ENCODE data around the gene PRKAA1.
"Not testable (repeated sequence)": the region's sequence is repeated elsewhere in the genome, so short reads cannot be mapped to it uniquely, and the experiment has no call there.

Gene PRKAA1

DNA sequence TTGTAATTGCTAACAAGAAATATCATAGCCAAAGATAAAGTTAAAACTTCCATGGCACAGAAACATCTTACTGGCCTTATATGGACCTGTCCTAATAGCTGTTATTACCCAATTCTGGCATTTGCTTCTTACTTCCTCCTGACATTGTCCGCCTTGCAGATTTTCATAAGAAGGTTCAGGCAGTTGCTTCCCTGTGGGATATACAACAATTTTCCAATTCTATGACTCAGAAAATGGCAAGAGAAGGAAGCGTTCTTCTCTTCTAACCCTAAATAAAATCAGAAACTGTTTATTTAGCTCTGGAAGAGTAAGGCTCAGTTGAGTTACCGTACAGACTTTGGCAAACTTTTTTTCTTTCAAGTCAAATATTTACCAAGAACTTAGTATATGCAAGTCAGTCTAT lies 1.7 kb downstream of the PRKAA1 start:
- no CpG with 5 or more reads among the region's 3 CpGs for WGBS (ENCODE audit: extremely low coverage, insufficient coverage, low lambda C conversion rate)
- no peak for DNase-seq
- no peaks in the 10 kb centered on the region for H3K36me3 ChIP-seq (ENCODE audit: control insufficient read depth, insufficient read depth, low read length)

DNA sequence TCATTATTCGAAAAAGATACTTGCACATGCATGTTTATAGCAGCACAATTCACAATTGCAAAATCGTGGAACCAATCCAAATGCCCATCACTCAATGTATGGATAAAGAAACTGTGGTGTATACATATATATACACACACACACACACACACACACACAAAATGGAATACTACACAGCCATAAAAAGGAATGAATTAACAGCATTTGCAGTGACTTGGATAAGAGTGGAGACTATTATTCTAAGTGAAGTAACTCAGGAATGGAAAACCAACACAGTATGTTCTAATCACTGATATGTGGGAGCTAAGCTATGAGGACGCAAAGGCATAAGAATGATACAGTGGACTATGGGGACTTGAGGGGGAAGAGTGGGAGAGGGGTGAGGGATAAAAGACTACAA lies 3.3 kb downstream of the PRKAA1 start:
- H2BK120ac ChIP-seq (ENCODE audit: low read depth, low read length); DNase-seq; H3K18ac ChIP-seq (ENCODE audit: low read length); H3K4me1 ChIP-seq (ENCODE audit: control insufficient read depth, low read depth, low read length); H3K36me3 ChIP-seq (ENCODE audit: control insufficient read depth, insufficient read depth, low read length); H4K5ac ChIP-seq (ENCODE audit: low read length); H3K4me2 ChIP-seq (ENCODE audit: low read length); H3K9ac ChIP-seq (ENCODE audit: low read length); H3K27ac ChIP-seq (ENCODE audit: low read depth, low read length); H2BK5ac ChIP-seq (ENCODE audit: low read length); H2BK15ac ChIP-seq (replicated peaks; ENCODE audit: low read depth); H2AK5ac ChIP-seq (ENCODE audit: low read length); H3K4me3 ChIP-seq (ENCODE audit: low read length); H3K79me1 ChIP-seq (ENCODE audit: low read length); H3K56ac ChIP-seq (ENCODE audit: low read length); H3K4ac ChIP-seq (ENCODE audit: low read depth, low read length); H4K8ac ChIP-seq (ENCODE audit: low read depth, low read length); H3K23ac ChIP-seq (ENCODE audit: low read length); H3K27me3 ChIP-seq (ENCODE audit: insufficient read depth, low read length, poor library complexity): not testable (repeated sequence)
- H3K79me2 ChIP-seq (ENCODE audit: control insufficient read depth, insufficient read depth, low read length) = peaks cover 59% of the 10 kb centered on the region
- WGBS (ENCODE audit: extremely low coverage, insufficient coverage, low lambda C conversion rate) = no CpG with 5 or more reads among the region's 3 CpGs

More for the DNA sequence above, 1.7 kb downstream of the PRKAA1 start:
- no peak overlapping the region for H3K4ac ChIP-seq (ENCODE audit: low read depth, low read length)
- H3K27ac ChIP-seq (ENCODE audit: low read depth, low read length) = no peak overlapping the region
- H3K4me3 ChIP-seq (ENCODE audit: low read length) = no peak overlapping the region
- peaks cover 47% of the 10 kb centered on the region for H3K79me2 ChIP-seq (ENCODE audit: control insufficient read depth, insufficient read depth, low read length)
- peak overlapping the region; percentile 24 for H3K9ac ChIP-seq (ENCODE audit: low read length)
- peak overlapping the region; percentile 10 for H3K56ac ChIP-seq (ENCODE audit: low read length)
- H4K8ac ChIP-seq (ENCODE audit: low read depth, low read length) = no peak overlapping the region
- H3K4me1 ChIP-seq (ENCODE audit: control insufficient read depth, low read depth, low read length) = no peaks in the 10 kb centered on the region
- H3K79me1 ChIP-seq (ENCODE audit: low read length) = peaks cover 2% of the 10 kb centered on the region
- H2BK120ac ChIP-seq (ENCODE audit: low read depth, low read length) = no peak overlapping the region
- H2BK15ac ChIP-seq (replicated peaks; ENCODE audit: low read depth) = no peak overlapping the region
- no peak overlapping the region for H3K18ac ChIP-seq (ENCODE audit: low read length)
- H2BK5ac ChIP-seq (ENCODE audit: low read length) = no peak overlapping the region
- peak overlapping the region; percentile 40 for H3K4me2 ChIP-seq (ENCODE audit: low read length)
- H3K27me3 ChIP-seq (ENCODE audit: insufficient read depth, low read length, poor library complexity) = no peaks in the 10 kb centered on the region
- no peak overlapping the region for H2AK5ac ChIP-seq (ENCODE audit: low read length)
- H3K23ac ChIP-seq (ENCODE audit: low read length) = no peak overlapping the region
- H4K5ac ChIP-seq (ENCODE audit: low read length) = no peak overlapping the region

DNA sequence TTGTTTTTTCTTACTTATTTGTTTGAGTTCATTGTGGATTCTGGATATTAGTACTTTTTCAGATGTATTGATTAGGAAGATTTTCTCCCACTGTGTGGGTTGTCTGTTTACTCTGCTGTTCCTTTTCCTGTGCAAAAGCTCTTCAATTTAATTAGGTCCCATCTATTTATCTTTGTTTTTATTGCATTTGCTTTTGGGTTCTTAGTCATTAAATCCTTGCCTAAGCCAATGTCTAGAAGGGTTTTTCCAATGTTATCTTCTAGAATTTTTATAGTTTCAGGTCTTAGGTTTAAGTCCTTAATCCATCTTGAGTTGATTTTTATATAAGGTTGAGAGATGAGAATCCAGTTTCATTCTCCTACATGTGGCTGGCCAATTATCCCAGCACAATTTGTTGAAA lies 3.8 kb downstream of the PRKAA1 start:
- not testable (repeated sequence) for H2BK15ac ChIP-seq (replicated peaks; ENCODE audit: low read depth)

DNA sequence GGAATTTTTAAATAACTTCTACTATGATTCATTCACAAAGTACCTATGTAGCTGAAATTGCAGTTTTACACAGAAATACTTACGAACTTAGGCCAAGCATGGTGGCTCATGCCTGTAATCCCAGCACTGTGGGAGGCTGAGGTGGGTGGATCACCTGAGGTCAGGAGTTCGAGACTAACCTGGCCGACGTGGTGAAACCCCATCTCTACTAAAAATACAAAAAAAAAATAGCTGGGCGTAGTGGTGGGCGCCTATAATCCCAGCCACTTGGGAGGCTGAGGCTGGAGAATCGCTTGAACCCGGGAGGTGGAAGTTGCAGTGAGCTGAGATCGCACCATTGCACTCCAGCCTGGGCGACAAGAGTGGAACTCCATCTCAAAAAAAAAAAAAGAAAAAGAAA lies 5.5 kb downstream of the PRKAA1 start:
- not testable (repeated sequence) for H2BK5ac ChIP-seq (ENCODE audit: low read length); H3K4me2 ChIP-seq (ENCODE audit: low read length); H4K8ac ChIP-seq (ENCODE audit: low read depth, low read length); H2BK120ac ChIP-seq (ENCODE audit: low read depth, low read length); H3K27ac ChIP-seq (ENCODE audit: low read depth, low read length); H3K4ac ChIP-seq (ENCODE audit: low read depth, low read length); H2BK15ac ChIP-seq (replicated peaks; ENCODE audit: low read depth); H4K5ac ChIP-seq (ENCODE audit: low read length); H3K4me1 ChIP-seq (ENCODE audit: control insufficient read depth, low read depth, low read length); DNase-seq; H3K9ac ChIP-seq (ENCODE audit: low read length); H2AK5ac ChIP-seq (ENCODE audit: low read length); H3K23ac ChIP-seq (ENCODE audit: low read length); H3K36me3 ChIP-seq (ENCODE audit: control insufficient read depth, insufficient read depth, low read length); H3K4me3 ChIP-seq (ENCODE audit: low read length); H3K79me1 ChIP-seq (ENCODE audit: low read length); H3K27me3 ChIP-seq (ENCODE audit: insufficient read depth, low read length, poor library complexity); H3K56ac ChIP-seq (ENCODE audit: low read length); H3K18ac ChIP-seq (ENCODE audit: low read length)
- peaks cover 79% of the 10 kb centered on the region for H3K79me2 ChIP-seq (ENCODE audit: control insufficient read depth, insufficient read depth, low read length)
- no CpG with 5 or more reads among the region's 10 CpGs for WGBS (ENCODE audit: extremely low coverage, insufficient coverage, low lambda C conversion rate)

More for the DNA sequence above, 3.8 kb downstream of the PRKAA1 start:
- H3K18ac ChIP-seq (ENCODE audit: low read length); H3K27ac ChIP-seq (ENCODE audit: low read depth, low read length); H3K56ac ChIP-seq (ENCODE audit: low read length); DNase-seq; H3K27me3 ChIP-seq (ENCODE audit: insufficient read depth, low read length, poor library complexity); H4K8ac ChIP-seq (ENCODE audit: low read depth, low read length); H3K36me3 ChIP-seq (ENCODE audit: control insufficient read depth, insufficient read depth, low read length); H2BK5ac ChIP-seq (ENCODE audit: low read length); H3K4me1 ChIP-seq (ENCODE audit: control insufficient read depth, low read depth, low read length); H3K4me2 ChIP-seq (ENCODE audit: low read length); H2AK5ac ChIP-seq (ENCODE audit: low read length); H3K9ac ChIP-seq (ENCODE audit: low read length); H4K5ac ChIP-seq (ENCODE audit: low read length); H2BK120ac ChIP-seq (ENCODE audit: low read depth, low read length); H3K79me1 ChIP-seq (ENCODE audit: low read length); H3K4ac ChIP-seq (ENCODE audit: low read depth, low read length); H3K4me3 ChIP-seq (ENCODE audit: low read length); H3K23ac ChIP-seq (ENCODE audit: low read length): not testable (repeated sequence)
- H3K79me2 ChIP-seq (ENCODE audit: control insufficient read depth, insufficient read depth, low read length) = peaks cover 63% of the 10 kb centered on the region

DNA sequence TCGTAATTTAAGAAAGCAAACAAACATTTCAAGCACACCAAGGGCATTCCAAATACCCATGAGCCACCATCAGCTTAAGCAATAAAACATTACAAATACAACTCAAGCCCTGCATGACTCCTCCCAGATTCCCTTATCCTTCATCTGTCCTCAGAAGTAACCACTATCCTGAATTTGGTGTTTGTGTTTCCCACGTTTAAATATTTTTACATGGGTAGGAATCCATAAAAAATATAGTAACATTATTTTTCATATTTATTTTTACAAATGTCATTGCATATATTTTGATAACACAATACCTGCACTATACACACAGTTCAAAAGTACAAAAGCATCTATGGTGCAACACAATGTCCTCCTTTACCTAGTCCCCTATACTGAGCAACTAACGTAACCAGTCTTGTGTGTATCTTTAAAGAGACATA lies 6.4 kb downstream of the PRKAA1 start:
- H4K5ac ChIP-seq (ENCODE audit: low read length) = no peak overlapping the region
- H3K36me3 ChIP-seq (ENCODE audit: control insufficient read depth, insufficient read depth, low read length) = no peaks in the 10 kb centered on the region
- no peak overlapping the region for H3K4me2 ChIP-seq (ENCODE audit: low read length)
- no peak overlapping the region for H4K8ac ChIP-seq (ENCODE audit: low read depth, low read length)
- H3K18ac ChIP-seq (ENCODE audit: low read length) = no peak overlapping the region
- H3K9ac ChIP-seq (ENCODE audit: low read length) = no peak overlapping the region
- H2BK15ac ChIP-seq (replicated peaks; ENCODE audit: low read depth) = no peak overlapping the region
- no peak overlapping the region for H3K23ac ChIP-seq (ENCODE audit: low read length)
- no peaks in the 10 kb centered on the region for H3K27me3 ChIP-seq (ENCODE audit: insufficient read depth, low read length, poor library complexity)
- H2BK120ac ChIP-seq (ENCODE audit: low read depth, low read length) = no peak overlapping the region
- no peak overlapping the region for H3K27ac ChIP-seq (ENCODE audit: low read depth, low read length)
- H2BK5ac ChIP-seq (ENCODE audit: low read length) = no peak overlapping the region
- H2AK5ac ChIP-seq (ENCODE audit: low read length) = no peak overlapping the region
- no peak overlapping the region for H3K56ac ChIP-seq (ENCODE audit: low read length)
- H3K79me2 ChIP-seq (ENCODE audit: control insufficient read depth, insufficient read depth, low read length) = peaks cover 76% of the 10 kb centered on the region
- no peak for DNase-seq
- no peak overlapping the region for H3K4ac ChIP-seq (ENCODE audit: low read depth, low read length)
- peaks cover 4% of the 10 kb centered on the region for H3K79me1 ChIP-seq (ENCODE audit: low read length)
- H3K4me3 ChIP-seq (ENCODE audit: low read length) = no peak overlapping the region
- no CpG with 5 or more reads among the region's 3 CpGs for whole genome bisulfite sequencing (ENCODE audit: extremely low coverage, insufficient coverage, low lambda C conversion rate)
- H3K4me1 ChIP-seq (ENCODE audit: control insufficient read depth, low read depth, low read length) = no peaks in the 10 kb centered on the region

DNA sequence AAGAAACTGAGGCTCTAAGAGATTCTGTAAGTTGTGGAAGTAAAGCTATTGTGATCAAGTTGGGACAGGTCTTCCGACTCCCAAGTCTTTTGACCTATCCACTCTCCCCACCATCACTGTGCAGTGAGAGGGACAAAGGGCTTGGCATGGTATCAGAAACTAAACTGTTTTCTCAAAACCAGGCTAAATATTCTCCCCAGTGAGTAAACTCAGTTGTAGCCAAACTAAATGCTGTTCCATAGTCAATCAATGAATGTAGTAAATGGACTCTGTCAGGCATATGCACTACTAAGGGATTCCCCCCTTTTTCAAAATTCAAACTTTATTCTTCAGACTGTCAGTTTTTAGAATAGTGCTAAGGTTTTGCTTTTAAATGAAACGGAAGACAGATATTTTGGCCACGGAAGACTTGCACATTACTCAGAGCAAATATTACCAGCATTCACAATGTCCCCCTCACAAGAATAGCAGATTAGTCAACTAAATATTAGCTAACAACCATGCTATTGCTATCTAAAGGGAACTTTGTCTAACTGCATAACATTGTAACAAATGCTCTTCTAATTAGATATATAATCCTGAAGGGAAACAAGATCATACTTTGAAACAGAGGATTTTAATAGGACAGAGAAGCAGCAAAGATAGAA lies 7.1 kb downstream of the PRKAA1 start:
- Histone ChIP-seq H4K8ac (ENCODE audit: low read depth, low read length) (no peak overlapping the region), H3K18ac (ENCODE audit: low read length) (no peak overlapping the region), H2AK5ac (ENCODE audit: low read length) (no peak overlapping the region), H2BK120ac (ENCODE audit: low read depth, low read length) (no peak overlapping the region), H3K27ac (ENCODE audit: low read depth, low read length) (no peak overlapping the region), H3K4ac (ENCODE audit: low read depth, low read length) (no peak overlapping the region), H3K56ac (ENCODE audit: low read length) (no peak overlapping the region), H3K4me2 (ENCODE audit: low read length) (no peak overlapping the region), H3K23ac (ENCODE audit: low read length) (no peak overlapping the region), H3K4me1 (ENCODE audit: control insufficient read depth, low read depth, low read length) (no peaks in the 10 kb centered on the region), H2BK5ac (ENCODE audit: low read length) (no peak overlapping the region), H3K9ac (ENCODE audit: low read length) (no peak overlapping the region), H3K4me3 (ENCODE audit: low read length) (no peak overlapping the region), H3K36me3 (ENCODE audit: control insufficient read depth, insufficient read depth, low read length) (no peaks in the 10 kb centered on the region), H3K79me2 (ENCODE audit: control insufficient read depth, insufficient read depth, low read length) (peaks cover 74% of the 10 kb centered on the region), H3K27me3 (ENCODE audit: insufficient read depth, low read length, poor library complexity) (no peaks in the 10 kb centered on the region), H4K5ac (ENCODE audit: low read length) (no peak overlapping the region), H2BK15ac (replicated peaks; ENCODE audit: low read depth) (no peak overlapping the region), H3K79me1 (ENCODE audit: low read length) (peaks cover 2% of the 10 kb centered on the region)
- no peak for DNase-seq
- no CpG with 5 or more reads among the region's 3 CpGs for WGBS (ENCODE audit: extremely low coverage, insufficient coverage, low lambda C conversion rate)
